ENCODE measurements around the gene CSNK2B.

Gene CSNK2B

DNA sequence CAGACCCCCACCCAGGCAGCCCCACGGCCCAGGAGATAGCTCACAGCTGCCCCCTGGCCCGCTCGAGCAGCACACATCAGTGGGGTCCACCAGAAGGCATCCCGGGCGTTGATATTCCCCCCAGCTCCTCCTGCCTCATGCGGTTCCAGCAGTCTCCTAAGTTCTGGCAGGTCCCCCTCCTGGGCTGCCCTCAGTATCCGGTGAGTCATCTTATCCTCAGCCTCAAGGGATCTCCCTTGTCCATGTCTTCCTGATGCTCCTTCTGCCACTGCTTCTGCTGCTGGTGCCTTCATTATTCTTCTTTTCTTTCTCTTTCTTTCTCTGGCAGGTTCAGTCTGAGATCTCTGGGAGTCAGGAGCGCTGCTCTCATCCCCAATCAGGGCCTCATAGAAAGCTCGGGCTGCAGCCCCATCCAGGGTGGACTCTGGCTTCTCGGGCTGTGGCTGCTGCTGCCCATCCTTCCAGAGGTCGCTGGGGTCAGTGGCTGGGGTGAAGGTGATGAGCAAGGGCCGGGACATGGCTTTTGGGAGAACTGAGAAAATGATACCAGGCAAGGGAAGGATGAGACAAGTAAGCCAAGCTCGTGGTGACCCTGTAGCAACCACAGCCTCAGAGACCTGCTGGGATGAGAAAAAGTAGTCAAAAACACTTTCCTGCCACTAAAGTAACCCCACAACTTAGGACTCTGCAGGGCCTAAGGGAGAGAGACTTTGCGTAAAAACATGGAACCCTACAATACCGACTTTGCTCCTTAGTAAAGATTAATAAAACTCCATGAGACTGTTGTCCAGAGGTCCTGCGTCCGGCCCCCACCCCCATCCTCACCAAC, 1.7 kb upstream of the CSNK2B start (continued):
- TF ChIP-seq, protein P1, sequence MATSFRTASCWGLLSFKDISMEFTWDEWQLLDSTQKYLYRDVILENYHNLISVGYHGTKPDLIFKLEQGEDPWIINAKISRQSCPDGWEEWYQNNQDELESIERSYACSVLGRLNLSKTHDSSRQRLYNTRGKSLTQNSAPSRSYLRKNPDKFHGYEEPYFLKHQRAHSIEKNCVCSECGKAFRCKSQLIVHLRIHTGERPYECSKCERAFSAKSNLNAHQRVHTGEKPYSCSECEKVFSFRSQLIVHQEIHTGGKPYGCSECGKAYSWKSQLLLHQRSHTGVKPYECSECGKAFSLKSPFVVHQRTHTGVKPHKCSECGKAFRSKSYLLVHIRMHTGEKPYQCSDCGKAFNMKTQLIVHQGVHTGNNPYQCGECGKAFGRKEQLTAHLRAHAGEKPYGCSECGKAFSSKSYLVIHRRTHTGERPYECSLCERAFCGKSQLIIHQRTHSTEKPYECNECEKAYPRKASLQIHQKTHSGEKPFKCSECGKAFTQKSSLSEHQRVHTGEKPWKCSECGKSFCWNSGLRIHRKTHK (tag by site-specific recombination; IDR thresholded peaks at IDR 0.05), result no peak
- TF ChIP-seq ZNF221 (tag by site-specific recombination; IDR thresholded peaks at IDR 0.05; ENCODE audit: borderline replicate concordance) (no peak), ZNF274 (IDR thresholded peaks at IDR 0.05; ENCODE audit: low read length) (no peak), ZNF274 (tag by site-specific recombination; IDR thresholded peaks at IDR 0.05; ENCODE audit: borderline replicate concordance) (no peak), ZNF292 (tag by site-specific recombination; IDR thresholded peaks at IDR 0.05; ENCODE audit: borderline replicate concordance, low read depth) (no peak), SCRT2 (tag by site-specific recombination; IDR thresholded peaks at IDR 0.05) (no peak), GLIS1 (tag by site-specific recombination; IDR thresholded peaks at IDR 0.05) (peak; percentile 70), ZNF701 (tag by site-specific recombination; IDR thresholded peaks at IDR 0.05) (no peak), ZBTB7A (tag by site-specific recombination; IDR thresholded peaks at IDR 0.05; ENCODE audit: low read depth) (no peak), KLF1 (tag by site-specific recombination; IDR thresholded peaks at IDR 0.05) (no peak), ZNF621 (tag by site-specific recombination; IDR thresholded peaks at IDR 0.05) (no peak), ZNF529 (tag by site-specific recombination; IDR thresholded peaks at IDR 0.05; ENCODE audit: insufficient replicate concordance) (no peak), ZNF76 (tag by site-specific recombination; IDR thresholded peaks at IDR 0.05; ENCODE audit: borderline replicate concordance, low read depth) (no peak), ZNF2 (tag by site-specific recombination; IDR thresholded peaks at IDR 0.05) (no peak), ZNF311 (tag by site-specific recombination; IDR thresholded peaks at IDR 0.05; ENCODE audit: borderline replicate concordance) (no peak), ZNF341 (tag by site-specific recombination; IDR thresholded peaks at IDR 0.05; ENCODE audit: low read depth) (no peak), ZXDB (tag by site-specific recombination; IDR thresholded peaks at IDR 0.05) (no peak), ZNF544 (tag by site-specific recombination; IDR thresholded peaks at IDR 0.05) (no peak), ZFP3 (tag by site-specific recombination; IDR thresholded peaks at IDR 0.05; ENCODE audit: low read depth) (no peak), ZIC2 (tag by site-specific recombination; IDR thresholded peaks at IDR 0.05) (peak; percentile 34; the same call in 1 of the 2 replicates), ZNF660 (tag by site-specific recombination; IDR thresholded peaks at IDR 0.05) (no peak), ZNF48 (tag by site-specific recombination; IDR thresholded peaks at IDR 0.05) (no peak), ZSCAN30 (tag by site-specific recombination; IDR thresholded peaks at IDR 0.05) (no peak), ZNF239 (tag by site-specific recombination; IDR thresholded peaks at IDR 0.05) (no peak), SETDB1 (IDR thresholded peaks at IDR 0.05; ENCODE audit: insufficient read length, low read length) (no peak), ZNF558 (tag by site-specific recombination; IDR thresholded peaks at IDR 0.05) (no peak)
- TF ChIP-seq, protein P2, sequence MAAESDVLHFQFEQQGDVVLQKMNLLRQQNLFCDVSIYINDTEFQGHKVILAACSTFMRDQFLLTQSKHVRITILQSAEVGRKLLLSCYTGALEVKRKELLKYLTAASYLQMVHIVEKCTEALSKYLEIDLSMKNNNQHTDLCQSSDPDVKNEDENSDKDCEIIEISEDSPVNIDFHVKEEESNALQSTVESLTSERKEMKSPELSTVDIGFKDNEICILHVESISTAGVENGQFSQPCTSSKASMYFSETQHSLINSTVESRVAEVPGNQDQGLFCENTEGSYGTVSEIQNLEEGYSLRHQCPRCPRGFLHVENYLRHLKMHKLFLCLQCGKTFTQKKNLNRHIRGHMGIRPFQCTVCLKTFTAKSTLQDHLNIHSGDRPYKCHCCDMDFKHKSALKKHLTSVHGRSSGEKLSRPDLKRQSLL (tag by site-specific recombination; IDR thresholded peaks at IDR 0.05), result no peak
- TF ChIP-seq, protein P3, sequence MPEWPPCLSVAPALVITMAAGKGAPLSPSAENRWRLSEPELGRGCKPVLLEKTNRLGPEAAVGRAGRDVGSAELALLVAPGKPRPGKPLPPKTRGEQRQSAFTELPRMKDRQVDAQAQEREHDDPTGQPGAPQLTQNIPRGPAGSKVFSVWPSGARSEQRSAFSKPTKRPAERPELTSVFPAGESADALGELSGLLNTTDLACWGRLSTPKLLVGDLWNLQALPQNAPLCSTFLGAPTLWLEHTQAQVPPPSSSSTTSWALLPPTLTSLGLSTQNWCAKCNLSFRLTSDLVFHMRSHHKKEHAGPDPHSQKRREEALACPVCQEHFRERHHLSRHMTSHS (tag by site-specific recombination; IDR thresholded peaks at IDR 0.05), result no peak
- TF ChIP-seq, protein P4, sequence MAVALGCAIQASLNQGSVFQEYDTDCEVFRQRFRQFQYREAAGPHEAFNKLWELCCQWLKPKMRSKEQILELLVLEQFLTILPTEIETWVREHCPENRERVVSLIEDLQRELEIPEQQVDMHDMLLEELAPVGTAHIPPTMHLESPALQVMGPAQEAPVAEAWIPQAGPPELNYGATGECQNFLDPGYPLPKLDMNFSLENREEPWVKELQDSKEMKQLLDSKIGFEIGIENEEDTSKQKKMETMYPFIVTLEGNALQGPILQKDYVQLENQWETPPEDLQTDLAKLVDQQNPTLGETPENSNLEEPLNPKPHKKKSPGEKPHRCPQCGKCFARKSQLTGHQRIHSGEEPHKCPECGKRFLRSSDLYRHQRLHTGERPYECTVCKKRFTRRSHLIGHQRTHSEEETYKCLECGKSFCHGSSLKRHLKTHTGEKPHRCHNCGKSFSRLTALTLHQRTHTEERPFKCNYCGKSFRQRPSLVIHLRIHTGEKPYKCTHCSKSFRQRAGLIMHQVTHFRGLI (tag by site-specific recombination; IDR thresholded peaks at IDR 0.05), result no peak
- TF ChIP-seq, protein P5, sequence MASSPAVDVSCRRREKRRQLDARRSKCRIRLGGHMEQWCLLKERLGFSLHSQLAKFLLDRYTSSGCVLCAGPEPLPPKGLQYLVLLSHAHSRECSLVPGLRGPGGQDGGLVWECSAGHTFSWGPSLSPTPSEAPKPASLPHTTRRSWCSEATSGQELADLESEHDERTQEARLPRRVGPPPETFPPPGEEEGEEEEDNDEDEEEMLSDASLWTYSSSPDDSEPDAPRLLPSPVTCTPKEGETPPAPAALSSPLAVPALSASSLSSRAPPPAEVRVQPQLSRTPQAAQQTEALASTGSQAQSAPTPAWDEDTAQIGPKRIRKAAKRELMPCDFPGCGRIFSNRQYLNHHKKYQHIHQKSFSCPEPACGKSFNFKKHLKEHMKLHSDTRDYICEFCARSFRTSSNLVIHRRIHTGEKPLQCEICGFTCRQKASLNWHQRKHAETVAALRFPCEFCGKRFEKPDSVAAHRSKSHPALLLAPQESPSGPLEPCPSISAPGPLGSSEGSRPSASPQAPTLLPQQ (tag by site-specific recombination; IDR thresholded peaks at IDR 0.05), result peak; percentile 89
- TF ChIP-seq, protein P6, sequence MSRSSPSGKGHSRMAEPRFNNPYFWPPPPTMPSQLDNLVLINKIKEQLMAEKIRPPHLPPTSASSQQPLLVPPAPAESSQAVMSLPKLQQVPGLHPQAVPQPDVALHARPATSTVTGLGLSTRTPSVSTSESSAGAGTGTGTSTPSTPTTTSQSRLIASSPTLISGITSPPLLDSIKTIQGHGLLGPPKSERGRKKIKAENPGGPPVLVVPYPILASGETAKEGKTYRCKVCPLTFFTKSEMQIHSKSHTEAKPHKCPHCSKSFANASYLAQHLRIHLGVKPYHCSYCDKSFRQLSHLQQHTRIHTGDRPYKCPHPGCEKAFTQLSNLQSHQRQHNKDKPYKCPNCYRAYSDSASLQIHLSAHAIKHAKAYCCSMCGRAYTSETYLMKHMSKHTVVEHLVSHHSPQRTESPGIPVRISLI (tag by site-specific recombination; IDR thresholded peaks at IDR 0.05), result no peak
- TF ChIP-seq, protein P7, sequence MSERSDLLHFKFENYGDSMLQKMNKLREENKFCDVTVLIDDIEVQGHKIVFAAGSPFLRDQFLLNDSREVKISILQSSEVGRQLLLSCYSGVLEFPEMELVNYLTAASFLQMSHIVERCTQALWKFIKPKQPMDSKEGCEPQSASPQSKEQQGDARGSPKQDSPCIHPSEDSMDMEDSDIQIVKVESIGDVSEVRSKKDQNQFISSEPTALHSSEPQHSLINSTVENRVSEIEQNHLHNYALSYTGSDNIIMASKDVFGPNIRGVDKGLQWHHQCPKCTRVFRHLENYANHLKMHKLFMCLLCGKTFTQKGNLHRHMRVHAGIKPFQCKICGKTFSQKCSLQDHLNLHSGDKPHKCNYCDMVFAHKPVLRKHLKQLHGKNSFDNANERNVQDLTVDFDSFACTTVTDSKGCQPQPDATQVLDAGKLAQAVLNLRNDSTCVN (tag by site-specific recombination; optimal IDR thresholded peaks at IDR 0.05), result no peak
